ENCODE results near the gene FAM171A2.
"Not testable (repeated sequence)": the region's sequence is repeated elsewhere in the genome, so short reads cannot be mapped to it uniquely, and the experiment has no call there.

Gene FAM171A2

DNA sequence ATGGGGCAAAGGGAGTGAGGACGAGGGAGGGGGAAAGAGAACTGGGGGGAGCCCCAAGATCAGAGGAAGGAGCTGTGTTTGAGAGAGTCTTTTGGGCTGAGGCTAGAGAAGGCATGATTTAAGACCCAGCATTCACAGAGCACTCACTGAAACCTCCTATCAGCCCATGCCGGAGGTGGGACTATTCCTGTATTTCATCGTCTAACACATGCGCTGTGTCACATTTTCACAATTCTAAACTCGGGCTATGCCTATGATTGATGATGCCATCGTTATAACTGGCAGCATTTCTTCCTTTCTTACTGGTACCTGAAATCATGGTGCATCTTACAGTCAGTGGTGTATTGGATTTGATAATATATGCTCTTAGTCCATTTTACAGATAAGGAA lies 3.5 kb downstream of the FAM171A2 start:
- DNase-seq (ENCODE audit: low read depth): no peak

DNA sequence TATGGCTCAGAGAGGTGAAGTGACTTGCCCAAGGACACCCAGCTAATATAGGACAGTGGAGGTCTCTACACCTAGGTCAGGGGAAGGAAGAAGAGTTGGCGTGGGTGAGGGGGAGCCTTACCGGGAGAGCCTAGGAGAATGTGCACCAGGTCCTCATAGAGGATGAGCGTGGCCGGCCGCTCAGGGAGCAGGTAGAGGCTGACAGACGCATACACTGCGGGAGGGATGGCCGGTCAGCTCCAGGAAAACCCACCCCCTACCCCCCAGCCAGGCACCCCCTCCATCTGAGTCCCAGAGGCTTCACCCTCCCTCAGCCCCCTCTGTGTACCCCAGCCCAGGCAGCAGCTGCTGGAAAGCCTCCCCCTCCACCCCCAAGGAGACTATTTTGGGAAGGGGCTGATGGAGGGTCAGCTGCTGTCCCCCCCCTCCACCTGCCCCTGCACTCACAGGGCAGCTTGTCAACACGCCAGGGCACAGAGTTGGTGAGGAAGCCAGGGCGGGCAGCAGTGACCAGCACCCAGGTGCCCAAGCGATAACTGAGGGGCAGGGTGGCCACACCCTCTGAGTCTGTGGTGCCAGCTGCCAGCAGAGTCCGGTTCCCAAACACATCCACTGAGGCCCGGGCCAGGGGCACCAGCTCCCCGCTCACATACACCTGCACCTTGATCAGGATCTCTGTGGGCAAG lies 4.1 kb downstream of the FAM171A2 start:
- DNase-seq (ENCODE audit: low read depth): no peak

DNA sequence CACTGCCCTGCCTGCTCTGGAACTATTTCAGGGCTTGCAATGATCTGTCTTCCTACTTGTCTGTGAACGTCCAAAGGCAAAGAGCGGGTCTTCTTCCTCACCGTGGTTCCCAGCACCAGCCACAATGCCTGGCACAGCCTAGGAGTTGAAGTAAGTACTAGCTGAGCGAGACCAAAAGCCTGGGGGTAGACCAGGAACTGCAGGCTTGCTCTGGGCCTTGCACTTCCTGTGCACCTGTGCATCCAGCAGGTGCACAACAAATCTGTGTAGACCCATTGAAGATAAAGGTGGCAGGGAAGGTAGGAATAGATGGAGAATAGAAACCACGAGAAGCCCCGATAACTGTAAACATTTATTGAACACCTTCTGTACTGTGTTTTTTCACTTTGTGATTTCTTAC lies 4.6 kb downstream of the FAM171A2 start:
- no peak for DNase-seq (ENCODE audit: low read depth)

DNA sequence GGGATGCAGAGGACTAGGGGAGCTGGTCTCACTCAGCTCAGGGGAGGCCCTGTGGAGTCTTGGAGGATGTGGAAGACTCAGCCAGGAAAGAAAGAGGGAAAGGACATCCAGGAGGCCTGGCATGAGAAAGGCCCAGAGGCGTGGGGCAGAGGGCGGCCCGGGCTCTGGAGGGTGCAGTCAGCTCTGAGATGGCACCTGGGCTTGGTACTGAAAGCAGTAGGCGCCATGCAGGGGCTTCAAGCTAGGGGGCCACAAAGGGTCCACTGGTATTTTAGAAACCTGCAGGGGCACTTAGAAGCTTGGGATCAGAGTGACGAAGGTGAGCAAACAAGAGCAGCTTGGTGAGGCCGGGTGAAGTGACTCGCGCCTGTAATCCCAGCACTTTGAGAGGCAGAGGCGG lies 5.6 kb downstream of the FAM171A2 start:
- DNase-seq (ENCODE audit: low read depth): no peak

DNA sequence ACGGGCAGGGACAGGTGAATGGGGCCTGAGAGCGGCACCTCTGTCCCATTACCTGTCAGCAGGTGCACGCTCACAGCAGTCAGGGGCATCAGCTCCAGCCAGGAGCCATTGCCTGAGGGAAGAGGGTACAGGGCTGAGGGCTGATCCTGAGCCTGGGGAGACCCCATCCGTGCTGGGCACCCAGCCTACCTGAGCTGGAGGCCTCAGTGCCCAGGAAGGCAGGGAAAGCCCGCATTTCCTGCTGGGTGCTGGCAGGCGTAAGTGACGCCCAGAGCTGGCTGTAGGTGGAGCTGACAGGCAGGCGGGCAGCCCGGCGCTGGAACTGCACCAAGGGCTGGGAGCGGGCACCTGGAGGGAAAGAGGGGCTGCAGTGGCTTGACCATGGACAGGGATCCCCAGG lies 7.4 kb downstream of the FAM171A2 start:
- no peak for DNase-seq (ENCODE audit: low read depth)

DNA sequence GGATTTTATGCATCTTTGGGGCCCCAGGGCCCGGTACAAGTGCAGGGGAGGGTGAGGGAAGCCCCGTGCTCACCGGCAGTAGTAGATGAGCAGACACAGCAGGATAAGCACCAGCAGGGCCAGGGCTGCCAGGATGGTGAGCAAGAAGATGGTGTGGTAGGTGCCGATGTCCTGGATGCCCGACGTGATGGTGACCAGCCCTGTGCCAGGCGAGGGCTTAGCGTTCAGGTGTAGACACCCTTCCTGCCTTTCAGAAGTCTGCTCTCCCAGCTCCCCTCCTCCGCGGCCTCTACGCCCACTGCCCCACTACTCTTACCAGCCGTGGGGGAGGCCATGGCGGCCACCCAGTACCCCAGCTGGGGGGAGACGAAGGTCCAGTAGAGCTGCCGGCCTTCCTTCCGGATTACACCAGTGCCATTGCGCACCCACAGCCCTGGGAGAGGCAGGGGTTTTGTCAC lies 8.0 kb downstream of the FAM171A2 start:
- no peak for DNase-seq (ENCODE audit: low read depth)

DNA sequence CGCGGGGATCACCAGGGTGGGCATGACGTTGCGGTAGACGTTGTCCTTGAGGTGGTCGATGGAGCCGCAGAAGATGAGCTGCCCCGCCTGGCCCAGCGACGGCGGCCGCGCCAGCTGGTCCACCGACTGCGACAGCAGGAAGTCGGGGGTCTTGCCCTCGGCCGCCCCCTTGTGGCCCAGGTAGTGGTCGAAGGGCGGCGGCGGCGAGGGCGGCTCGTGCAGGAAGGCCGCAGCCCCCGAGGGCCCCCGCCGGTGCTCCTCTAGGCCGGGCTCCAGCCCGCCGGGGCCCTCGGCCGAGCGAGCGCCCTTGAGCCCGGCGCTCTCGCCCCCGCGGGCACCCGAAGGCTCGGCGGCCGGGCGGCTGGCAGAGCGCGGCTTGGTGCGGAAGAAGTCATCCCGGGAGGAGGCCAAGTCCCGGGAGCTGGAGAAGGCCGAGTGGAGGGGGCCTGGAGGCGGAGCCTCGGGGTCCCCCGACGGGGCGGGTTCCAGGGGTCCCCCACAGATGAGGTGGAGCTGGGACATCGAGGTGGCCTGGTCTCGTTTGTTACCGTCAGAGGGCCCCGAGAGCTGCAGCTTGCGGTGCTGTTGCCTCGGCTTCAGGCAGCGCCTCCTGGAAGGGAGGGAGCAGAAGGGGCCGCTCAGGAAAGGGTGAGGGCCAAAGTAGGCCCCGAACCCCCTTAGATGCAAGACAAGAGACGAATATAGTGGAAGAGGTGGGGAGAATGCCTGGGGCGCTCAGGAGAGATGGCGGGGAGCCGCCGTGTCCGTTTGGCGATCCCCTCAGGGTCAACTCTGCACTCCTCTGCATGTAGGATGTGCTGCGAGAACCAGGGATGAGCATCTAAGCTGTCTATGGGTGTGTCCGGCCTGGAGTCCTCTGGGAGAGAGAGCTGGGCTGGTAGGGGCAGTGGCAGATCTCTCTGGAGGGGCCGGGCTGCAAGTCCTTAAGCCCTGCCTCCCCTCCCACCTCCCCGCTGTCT lies 8.8 kb downstream of the FAM171A2 start:
- no peak for DNase-seq (ENCODE audit: low read depth)

DNA sequence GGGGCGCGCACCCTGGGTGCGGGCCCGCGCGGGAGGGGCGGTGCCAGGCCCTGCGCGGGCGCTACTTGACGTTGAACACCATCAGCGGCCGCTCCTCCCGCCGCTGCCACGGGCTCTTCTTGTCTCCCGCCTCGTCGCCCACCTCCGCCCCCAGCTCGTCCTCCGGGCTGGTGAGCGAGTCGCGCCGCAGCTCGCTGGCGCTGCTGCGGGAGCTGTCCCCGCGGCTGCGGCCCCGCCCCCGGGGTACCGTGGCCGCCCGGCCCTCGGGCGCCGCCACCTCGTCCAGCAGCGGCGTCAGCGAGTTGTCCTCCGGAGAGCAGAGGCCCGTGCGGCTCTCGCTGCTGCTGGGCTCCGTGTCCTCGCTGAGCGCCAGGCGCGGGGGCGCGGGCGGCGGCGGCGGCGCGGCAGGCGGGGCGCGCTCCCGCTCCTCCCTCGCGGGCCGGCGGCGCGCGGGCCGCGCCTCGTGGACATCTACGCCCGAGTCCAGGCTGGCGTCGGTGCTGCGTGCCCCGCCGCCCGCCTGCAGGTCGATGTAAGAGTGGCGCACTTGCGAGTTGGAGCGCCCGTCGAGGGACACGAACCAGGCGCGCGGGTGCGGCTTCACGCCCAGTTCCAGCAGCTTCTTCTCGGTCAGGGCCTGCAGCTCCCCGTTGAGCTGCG lies 9.9 kb downstream of the FAM171A2 start:
- no peak for DNase-seq (ENCODE audit: low read depth)

DNA sequence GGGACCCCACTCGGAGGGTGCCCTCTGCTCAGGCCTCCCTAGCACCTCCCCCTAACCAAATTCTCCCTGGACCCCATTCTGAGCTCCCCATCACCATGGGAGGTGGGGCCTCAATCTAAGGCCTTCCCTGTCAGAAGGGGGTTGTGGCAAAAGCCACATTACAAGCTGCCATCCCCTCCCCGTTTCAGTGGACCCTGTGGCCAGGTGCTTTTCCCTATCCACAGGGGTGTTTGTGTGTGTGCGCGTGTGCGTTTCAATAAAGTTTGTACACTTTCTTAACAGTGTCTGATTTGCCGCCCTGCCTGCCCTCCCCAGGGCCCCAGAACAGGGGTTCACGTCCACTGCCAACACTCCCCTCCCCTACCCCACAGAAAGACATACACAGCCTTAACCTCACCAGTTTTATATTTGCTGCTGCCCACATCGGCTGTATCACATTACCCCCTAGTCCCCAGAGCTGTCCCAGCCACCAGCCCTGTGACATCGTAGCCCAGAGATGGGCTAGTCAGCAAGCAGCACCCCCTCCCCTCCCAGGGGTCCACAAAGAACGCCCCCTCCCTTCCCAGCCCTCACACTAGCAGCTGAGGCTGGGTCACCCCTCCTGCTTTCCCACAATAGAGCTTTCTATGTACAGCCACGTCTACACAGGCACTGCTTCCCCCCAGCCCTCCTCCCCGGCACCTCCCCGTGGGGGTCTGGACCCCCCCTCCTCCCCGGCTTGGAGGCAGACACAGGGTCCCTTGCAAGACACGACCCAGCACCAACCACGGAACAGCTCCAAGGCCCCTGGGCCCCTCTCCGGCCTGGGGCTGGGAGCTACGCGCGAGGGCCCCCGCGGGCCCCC lies 10.6 kb downstream of the FAM171A2 start:
- no peak for DNase-seq (ENCODE audit: low read depth)

DNA sequence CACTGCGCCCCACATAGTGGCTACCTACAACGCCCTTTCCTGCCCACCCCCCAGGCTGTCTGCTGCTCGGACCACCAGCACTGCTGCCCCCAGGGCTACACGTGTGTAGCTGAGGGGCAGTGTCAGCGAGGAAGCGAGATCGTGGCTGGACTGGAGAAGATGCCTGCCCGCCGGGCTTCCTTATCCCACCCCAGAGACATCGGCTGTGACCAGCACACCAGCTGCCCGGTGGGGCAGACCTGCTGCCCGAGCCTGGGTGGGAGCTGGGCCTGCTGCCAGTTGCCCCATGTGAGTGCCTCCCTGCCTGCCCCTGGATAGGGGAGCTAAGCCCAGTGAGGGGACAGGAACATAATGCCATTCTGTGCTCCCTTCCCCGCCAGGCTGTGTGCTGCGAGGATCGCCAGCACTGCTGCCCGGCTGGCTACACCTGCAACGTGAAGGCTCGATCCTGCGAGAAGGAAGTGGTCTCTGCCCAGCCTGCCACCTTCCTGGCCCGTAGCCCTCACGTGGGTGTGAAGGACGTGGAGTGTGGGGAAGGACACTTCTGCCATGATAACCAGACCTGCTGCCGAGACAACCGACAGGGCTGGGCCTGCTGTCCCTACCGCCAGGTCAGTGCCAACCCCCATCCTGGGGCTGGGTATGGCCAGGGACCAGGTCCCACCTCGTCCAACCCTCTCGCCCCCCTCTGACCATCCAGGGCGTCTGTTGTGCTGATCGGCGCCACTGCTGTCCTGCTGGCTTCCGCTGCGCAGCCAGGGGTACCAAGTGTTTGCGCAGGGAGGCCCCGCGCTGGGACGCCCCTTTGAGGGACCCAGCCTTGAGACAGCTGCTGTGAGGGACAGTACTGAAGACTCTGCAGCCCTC lies 11.5 kb downstream of the FAM171A2 start:
- DNase-seq (ENCODE audit: low read depth): no peak

DNA sequence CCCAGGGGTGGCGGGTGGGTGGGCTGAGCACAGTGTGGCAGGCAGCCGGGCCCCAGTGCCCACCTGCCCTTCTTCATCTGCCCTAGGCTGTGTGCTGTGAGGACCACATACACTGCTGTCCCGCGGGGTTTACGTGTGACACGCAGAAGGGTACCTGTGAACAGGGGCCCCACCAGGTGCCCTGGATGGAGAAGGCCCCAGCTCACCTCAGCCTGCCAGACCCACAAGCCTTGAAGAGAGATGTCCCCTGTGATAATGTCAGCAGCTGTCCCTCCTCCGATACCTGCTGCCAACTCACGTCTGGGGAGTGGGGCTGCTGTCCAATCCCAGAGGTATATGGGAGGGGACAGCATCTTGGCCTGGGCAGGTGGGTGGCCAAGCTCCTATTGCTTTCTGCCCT lies 12.2 kb downstream of the FAM171A2 start:
- no peak for DNase-seq (ENCODE audit: low read depth)

DNA sequence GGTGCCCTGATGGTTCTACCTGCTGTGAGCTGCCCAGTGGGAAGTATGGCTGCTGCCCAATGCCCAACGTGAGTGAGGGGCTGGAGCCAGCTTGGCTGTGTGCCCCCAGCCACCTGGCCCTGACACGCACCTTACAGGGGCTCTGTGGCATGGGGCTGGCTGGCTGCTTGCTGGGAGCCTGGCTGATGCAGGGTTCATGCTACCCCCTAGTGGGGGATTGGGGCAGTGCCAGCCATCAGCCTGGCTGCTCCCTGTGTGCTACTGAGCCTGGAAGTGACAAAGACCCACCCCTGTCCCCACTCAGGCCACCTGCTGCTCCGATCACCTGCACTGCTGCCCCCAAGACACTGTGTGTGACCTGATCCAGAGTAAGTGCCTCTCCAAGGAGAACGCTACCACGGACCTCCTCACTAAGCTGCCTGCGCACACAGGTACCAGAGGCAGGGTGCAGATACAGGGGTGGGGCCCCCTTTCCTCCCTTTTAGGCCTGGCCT lies 12.9 kb downstream of the FAM171A2 start:
- no peak for DNase-seq (ENCODE audit: low read depth)

DNA sequence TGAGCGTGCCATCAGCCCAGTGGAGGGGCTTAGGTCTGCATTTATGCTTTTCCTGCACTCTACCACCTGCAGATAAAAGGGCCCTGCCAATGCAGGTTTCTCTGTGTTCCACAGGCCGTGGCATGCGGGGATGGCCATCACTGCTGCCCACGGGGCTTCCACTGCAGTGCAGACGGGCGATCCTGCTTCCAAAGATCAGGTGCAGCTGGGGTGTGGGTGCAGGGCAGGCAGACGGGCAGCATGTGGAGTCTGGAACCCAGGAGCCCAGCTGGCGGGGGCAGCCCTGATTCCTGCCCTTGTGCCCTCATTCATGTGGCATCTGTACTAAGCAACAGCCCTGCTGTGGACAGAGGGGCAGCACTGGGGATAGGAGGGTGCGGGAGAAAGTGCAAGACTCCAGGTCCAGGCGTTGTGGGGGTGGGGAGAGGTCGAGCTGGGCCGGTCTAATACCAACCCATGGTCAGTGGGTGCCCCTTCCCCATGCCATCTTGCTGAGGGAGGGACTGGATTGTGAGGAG lies 14.0 kb downstream of the FAM171A2 start:
- no peak for DNase-seq (ENCODE audit: low read depth)

DNA sequence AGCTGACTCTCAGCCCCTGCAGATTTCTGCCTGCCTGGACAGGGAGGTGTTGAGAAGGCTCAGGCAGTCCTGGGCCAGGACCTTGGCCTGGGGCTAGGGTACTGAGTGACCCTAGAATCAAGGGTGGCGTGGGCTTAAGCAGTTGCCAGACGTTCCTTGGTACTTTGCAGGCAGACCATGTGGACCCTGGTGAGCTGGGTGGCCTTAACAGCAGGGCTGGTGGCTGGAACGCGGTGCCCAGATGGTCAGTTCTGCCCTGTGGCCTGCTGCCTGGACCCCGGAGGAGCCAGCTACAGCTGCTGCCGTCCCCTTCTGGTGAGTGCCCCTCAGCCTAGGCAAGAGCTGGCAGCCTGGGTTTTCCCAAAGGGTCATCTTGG lies 14.7 kb downstream of the FAM171A2 start:
- DNase-seq (ENCODE audit: low read depth): no peak

DNA sequence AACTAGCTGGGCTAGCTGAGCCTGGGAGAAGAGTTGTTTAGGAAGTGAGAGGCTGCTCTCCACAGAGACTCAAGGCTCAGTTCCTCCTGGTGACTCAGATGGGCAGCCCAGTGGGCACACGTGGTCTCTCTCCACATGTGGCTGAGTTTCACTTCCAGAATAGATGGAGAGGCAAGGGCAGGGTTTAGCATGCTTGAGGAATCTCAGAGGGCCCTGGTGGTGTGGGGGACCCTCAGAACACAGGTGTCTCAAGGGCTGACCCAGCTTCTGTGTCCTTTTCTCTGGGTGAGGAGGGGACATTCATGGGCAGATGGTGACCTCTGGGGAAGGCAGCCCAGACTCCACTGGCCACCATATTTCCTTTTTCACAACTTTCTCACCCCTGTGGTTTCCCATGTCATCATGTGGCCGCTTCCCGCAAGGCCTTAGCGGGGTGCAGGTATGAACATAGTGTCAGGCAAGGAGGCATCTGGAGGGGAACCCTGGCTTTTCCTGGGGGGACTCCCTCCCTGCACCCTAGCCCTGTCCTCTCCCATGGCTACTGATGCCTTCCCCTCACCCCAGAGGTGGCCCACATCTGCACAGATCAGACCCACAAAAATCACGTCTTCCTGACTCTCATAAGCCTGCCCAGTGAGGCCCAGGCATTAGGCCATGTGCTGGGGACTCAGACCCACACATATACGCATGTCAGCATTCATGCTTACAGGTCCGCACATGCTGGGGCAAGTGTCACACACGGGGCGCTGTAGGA lies 15.2 kb downstream of the FAM171A2 start:
- DNase-seq (ENCODE audit: low read depth): no peak

DNA sequence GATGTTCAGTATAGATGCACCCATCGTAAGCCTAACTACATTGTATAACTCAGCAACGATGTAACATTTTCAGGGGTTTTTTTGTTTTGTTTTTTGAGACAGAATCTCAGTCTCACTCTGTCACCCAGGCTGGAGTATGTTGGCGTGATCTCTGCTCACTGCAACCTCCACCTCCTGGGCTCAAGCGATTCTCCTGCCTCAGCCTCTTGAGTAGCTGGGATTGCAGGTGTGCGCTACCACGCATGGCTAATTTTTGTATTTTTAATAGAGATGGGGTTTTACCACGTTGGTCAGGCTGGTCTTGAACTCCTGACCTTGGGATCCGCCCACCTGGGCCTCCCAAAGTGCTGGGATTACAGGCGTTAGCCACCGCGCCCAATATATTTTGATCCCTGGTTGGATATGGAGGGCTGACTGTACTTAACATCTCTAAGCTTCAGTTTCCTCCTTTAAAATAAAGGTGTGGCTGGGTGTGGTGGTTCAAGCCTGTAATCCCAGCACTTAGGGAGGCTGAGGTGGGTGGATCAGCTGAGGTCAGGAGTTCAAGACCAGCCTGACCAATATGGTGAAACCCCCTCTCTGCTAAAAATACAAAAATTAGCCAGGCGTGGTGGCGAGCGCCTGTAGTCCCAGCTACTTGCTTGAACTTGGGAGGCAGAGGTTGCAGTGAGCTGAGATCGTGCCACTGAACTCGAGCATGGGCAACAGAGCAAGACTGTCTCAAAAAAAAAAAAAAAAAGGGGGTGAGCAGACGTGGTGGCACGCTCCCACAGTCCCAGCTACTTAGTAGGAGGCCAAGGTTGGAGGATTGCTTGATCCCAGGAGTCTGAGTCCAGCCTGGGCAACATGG lies 16.2 kb downstream of the FAM171A2 start:
- not testable (repeated sequence) for DNase-seq (ENCODE audit: low read depth)

DNA sequence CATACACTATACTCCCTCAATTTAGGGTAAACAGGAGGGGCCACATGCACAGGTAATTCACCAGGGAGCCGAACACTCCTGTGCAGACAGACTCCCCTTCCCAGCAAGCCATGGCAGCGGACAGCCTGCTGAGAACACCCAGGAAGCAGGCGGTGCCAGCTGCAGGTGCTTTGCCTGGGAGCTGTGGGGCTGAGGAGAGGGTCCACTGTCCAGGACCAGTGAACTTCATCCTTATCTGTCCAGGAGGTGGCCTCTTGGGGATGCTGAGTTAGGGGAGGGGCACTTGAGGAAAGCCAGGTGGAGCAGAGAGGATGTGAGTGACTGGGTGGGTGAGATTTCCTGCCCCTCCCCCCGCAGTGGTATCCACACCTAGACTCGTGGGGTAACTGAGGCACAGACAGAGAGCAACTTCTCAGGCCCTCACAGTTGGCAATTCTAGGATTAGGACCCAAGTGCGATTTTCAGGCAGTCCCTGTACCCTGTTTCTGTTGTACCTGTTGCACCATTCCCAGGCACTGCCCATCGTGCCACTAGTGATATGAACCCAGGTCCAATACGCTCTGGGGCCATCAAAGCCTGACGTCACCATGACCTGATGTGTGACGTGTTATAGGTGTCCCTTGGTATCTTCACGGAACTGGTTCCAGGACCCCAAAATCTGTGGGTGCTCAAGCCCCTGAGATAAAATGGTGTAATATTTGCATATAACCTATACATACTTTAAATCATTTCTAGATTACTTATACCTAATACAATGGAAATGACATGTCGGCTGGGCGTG lies 17.4 kb downstream of the FAM171A2 start:
- no peak for DNase-seq (ENCODE audit: low read depth)

DNA sequence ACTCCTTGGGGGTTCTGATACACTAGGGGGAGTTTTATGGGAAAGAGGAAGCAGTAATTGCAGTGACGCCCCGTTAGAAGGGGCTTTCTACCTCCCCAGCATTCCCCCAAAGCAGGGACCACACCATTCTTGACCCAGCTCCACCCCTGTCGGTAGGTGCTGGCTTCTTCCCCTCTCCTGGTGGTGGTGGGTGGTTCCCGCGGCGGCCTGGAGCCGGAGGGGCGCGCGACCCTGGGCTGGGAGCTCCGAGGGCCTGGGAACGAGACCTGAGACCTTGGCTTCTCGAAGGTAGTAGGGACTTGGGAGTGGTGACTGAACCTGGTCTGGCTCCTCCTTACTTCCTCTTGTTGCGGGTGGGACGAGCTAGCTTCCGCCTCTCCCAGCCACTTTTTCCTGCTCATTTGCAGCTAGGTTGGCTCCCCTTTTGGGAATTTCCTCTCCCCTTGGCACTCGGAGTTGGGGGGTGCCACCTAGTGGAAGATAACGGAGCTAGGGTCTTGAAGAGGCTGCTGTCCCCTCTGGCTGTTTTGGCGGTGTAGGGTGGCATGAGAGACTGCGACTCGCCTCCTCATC lies 18.1 kb downstream of the FAM171A2 start:
- no peak for DNase-seq (ENCODE audit: low read depth)
